KMS-11 (cell line): ENCODE data around the gene ZDHHC21.
"Not testable (repeated sequence)": the region's sequence is repeated elsewhere in the genome, so short reads cannot be mapped to it uniquely, and the experiment has no call there.

Source experiments
- H2AFZ ChIP-seq: fragments of 200-600 bp; sonication (generic); 2 replicates; pipeline ENCODE4 v1.6.1; 2016; ENCODE audit warnings: antibody characterized with exemption, mixed run types, low read depth
- H3K27ac ChIP-seq: fragments of 200-600 bp; sonication (generic); 2 replicates; pipeline ENCODE4 v1.6.1; 2016; ENCODE audit warnings: mild to moderate bottlenecking, mixed run types
- H3K27me3 ChIP-seq: fragments of 200-600 bp; sonication (generic); 2 replicates; pipeline ENCODE4 v1.6.1; 2017; ENCODE audit warnings: mild to moderate bottlenecking, low read depth, mixed run types, moderate library complexity; ENCODE audit not compliant: insufficient read depth
- H3K36me3 ChIP-seq: fragments of 200-600 bp; sonication (generic); 2 replicates; pipeline ENCODE4 v1.6.1; 2017; ENCODE audit warnings: mild to moderate bottlenecking, mixed run types; ENCODE audit not compliant: insufficient read depth
- H3K4me1 ChIP-seq: fragments of 200-600 bp; sonication (generic); 2 replicates; pipeline ENCODE4 v1.6.1; 2016; ENCODE audit warnings: mild to moderate bottlenecking, low read depth, mixed run types; ENCODE audit not compliant: poor library complexity, severe bottlenecking
- H3K4me2 ChIP-seq: fragments of 200-600 bp; sonication (generic); 2 replicates; pipeline ENCODE4 v1.7.0; 2016; ENCODE audit warnings: mild to moderate bottlenecking, mixed run types
- H3K4me3 ChIP-seq: fragments of 200-600 bp; sonication (generic); IDR thresholded peaks from 2 replicates; pipeline ENCODE4 v1.6.1; 2017; ENCODE audit warnings: low read depth, low read length, mixed read lengths; ENCODE audit not compliant: insufficient read depth
- H3K79me2 ChIP-seq: fragments of 200-600 bp; sonication (generic); 2 replicates; pipeline ENCODE4 v1.6.1; 2016; ENCODE audit warnings: low read depth, mixed run types; ENCODE audit not compliant: insufficient read depth
- H3K9ac ChIP-seq: fragments of 200-600 bp; sonication (generic); 2 replicates; pipeline ENCODE4 v1.6.1; 2016; ENCODE audit warnings: mild to moderate bottlenecking, mixed run types
- H4K20me1 ChIP-seq: fragments of 200-600 bp; sonication (generic); 2 replicates; pipeline ENCODE4 v1.6.1; 2016; ENCODE audit warnings: mild to moderate bottlenecking, mixed run types; ENCODE audit not compliant: insufficient read depth
- TF ChIP-seq, protein P1 (sequence below): fragments of 200-600 bp; sonication (generic); conservative IDR thresholded peaks from 2 replicates; pipeline ENCODE4 v1.6.1; 2017; ENCODE audit warnings: low read depth, mild to moderate bottlenecking, antibody characterized with exemption, low read length, moderate library complexity, mixed read lengths

ZDHHC21 gene

GRCh38 chr9:14670718-14671117 lies 22.5 kb downstream of the ZDHHC21 start:
- H2AFZ ChIP-seq = no peak overlapping the region
- TF ChIP-seq, protein P1, sequence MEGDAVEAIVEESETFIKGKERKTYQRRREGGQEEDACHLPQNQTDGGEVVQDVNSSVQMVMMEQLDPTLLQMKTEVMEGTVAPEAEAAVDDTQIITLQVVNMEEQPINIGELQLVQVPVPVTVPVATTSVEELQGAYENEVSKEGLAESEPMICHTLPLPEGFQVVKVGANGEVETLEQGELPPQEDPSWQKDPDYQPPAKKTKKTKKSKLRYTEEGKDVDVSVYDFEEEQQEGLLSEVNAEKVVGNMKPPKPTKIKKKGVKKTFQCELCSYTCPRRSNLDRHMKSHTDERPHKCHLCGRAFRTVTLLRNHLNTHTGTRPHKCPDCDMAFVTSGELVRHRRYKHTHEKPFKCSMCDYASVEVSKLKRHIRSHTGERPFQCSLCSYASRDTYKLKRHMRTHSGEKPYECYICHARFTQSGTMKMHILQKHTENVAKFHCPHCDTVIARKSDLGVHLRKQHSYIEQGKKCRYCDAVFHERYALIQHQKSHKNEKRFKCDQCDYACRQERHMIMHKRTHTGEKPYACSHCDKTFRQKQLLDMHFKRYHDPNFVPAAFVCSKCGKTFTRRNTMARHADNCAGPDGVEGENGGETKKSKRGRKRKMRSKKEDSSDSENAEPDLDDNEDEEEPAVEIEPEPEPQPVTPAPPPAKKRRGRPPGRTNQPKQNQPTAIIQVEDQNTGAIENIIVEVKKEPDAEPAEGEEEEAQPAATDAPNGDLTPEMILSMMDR = no peak
- H3K27me3 ChIP-seq = no peaks in the 10 kb centered on the region
- H3K36me3 ChIP-seq = no peaks in the 10 kb centered on the region
- H3K9ac ChIP-seq = no peak overlapping the region
- no peaks in the 10 kb centered on the region for H4K20me1 ChIP-seq
- no peaks in the 10 kb centered on the region for H3K79me2 ChIP-seq
- no peak overlapping the region for H3K4me2 ChIP-seq
- H3K4me3 ChIP-seq = no peak overlapping the region
- no peak overlapping the region for H3K27ac ChIP-seq
- H3K4me1 ChIP-seq = no peaks in the 10 kb centered on the region

GRCh38 chr9:14664022-14664421 lies 29.2 kb downstream of the ZDHHC21 start:
- not testable (repeated sequence) for H3K9ac ChIP-seq, H4K20me1 ChIP-seq, H3K4me3 ChIP-seq, H3K27me3 ChIP-seq, H3K27ac ChIP-seq, H3K79me2 ChIP-seq, H3K4me2 ChIP-seq, H3K4me1 ChIP-seq, H2AFZ ChIP-seq, H3K36me3 ChIP-seq

DNA sequence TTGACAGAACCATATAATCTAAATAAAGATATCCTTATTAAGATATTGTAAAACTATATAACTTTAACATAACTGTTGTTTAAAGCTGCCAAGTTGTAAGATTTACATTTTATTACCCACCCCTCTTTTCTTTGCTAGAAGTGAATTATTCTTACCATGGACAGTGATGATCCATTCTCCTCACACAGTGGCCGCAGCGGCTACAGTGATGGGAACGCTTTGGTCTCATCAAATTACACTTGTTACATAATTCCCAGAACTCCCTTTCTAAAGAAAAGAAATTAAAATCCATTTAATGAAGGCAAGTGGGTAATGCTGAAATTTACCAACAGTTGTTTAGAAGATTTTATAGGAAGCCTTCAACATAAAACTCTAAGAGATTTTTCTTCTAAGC lies 31.2 kb downstream of the ZDHHC21 start:
- TF ChIP-seq, protein P1 = no peak
- Histone ChIP-seq H3K27ac (no peak overlapping the region), H4K20me1 (no peaks in the 10 kb centered on the region)

GRCh38 chr9:14661421-14662059 lies 31.7 kb downstream of the ZDHHC21 start:
- Histone ChIP-seq H3K79me2 (no peaks in the 10 kb centered on the region), H3K27ac (no peak overlapping the region), H3K27me3 (no peaks in the 10 kb centered on the region), H3K36me3 (no peaks in the 10 kb centered on the region), H2AFZ (no peak overlapping the region), H3K4me3 (no peak overlapping the region), H3K4me2 (no peak overlapping the region), H3K9ac (no peak overlapping the region), H3K4me1 (no peaks in the 10 kb centered on the region), H4K20me1 (no peaks in the 10 kb centered on the region)
- TF ChIP-seq, protein P1 = peak; percentile 52

More for the DNA sequence above, 31.2 kb downstream of the ZDHHC21 start:
- no peak overlapping the region for H2AFZ ChIP-seq
- no peaks in the 10 kb centered on the region for H3K36me3 ChIP-seq
- no peaks in the 10 kb centered on the region for H3K27me3 ChIP-seq
- H3K4me2 ChIP-seq = no peak overlapping the region
- H3K4me3 ChIP-seq = no peak overlapping the region
- H3K79me2 ChIP-seq = no peaks in the 10 kb centered on the region
- H3K4me1 ChIP-seq = no peaks in the 10 kb centered on the region
- H3K9ac ChIP-seq = no peak overlapping the region

GRCh38 chr9:14660721-14661120 lies 32.5 kb downstream of the ZDHHC21 start:
- Histone ChIP-seq H3K79me2 (no peaks in the 10 kb centered on the region), H2AFZ (no peak overlapping the region)

More at GRCh38 chr9:14660721-14661120, 32.5 kb downstream of the ZDHHC21 start:
- H3K4me3 ChIP-seq = no peak overlapping the region
- TF ChIP-seq, protein P1 = no peak
- no peak overlapping the region for H3K9ac ChIP-seq
- no peaks in the 10 kb centered on the region for H3K27me3 ChIP-seq
- no peak overlapping the region for H3K27ac ChIP-seq
- H4K20me1 ChIP-seq = no peaks in the 10 kb centered on the region
- H3K36me3 ChIP-seq = no peaks in the 10 kb centered on the region
- H3K4me1 ChIP-seq = no peaks in the 10 kb centered on the region
- H3K4me2 ChIP-seq = no peak overlapping the region
